Sigmoid colon (tissue), 7 donors: ENCODE data around the gene ZNF396. TPM values are rescaled to one million over a fixed set of nuclear protein-coding genes. Genes with fewer than 3 reads are reported as not detected.

Source experiments
- DNase-seq: peaks from one replicate; pipeline ENCODE4 v3.0.0-alpha.2; 2019
- H3K27ac ChIP-seq, 4 donors: fragments of 200-600 bp; sonication (generic); one replicate each; pipeline ENCODE4 v1.5.1; 2016 to 2019; ENCODE audit warnings: mild to moderate bottlenecking in 1 of 4
- H3K27me3 ChIP-seq, 3 donors: fragments of 200-600 bp; sonication (generic); one replicate each; pipeline ENCODE4 v1.5.1; 2019; ENCODE audit warnings: mild to moderate bottlenecking in 1 of 3
- H3K36me3 ChIP-seq, 4 donors: fragments of 200-600 bp; sonication (generic); one replicate each; pipeline ENCODE4 v1.5.1; 2016 to 2019
- H3K4me1 ChIP-seq, 4 donors: fragments of 200-600 bp; sonication (generic); one replicate each; pipeline ENCODE4 v1.5.1; 2017 to 2019
- H3K4me3 ChIP-seq, 4 donors: fragments of 200-600 bp; sonication (generic); one replicate each; pipeline ENCODE4 v1.5.1; 2017 to 2019; ENCODE audit warnings: mild to moderate bottlenecking in 2 of 4, moderate library complexity in 1 of 4
- H3K9me3 ChIP-seq, 4 donors: fragments of 200-600 bp in 3 of 4; sonication (generic) in 3 of 4; one replicate each; pipeline versions ENCODE4 v1.5.1 to v1.6.1; 2013 to 2019
- EP300 ChIP-seq, 4 donors: sonication (generic); formaldehyde crosslinking; IDR thresholded peaks; one replicate each; pipeline ENCODE4 v1.6.1; 2017; ENCODE audit warnings: antibody characterized with exemption in 4 of 4
- POLR2A ChIP-seq, 2 donors: fragments of 450-650 bp; IDR thresholded peaks; one replicate each; pipeline ENCODE4 v1.6.1; 2016; ENCODE audit warnings: antibody characterized with exemption in 2 of 2, mild to moderate bottlenecking in 2 of 2, moderate library complexity in 2 of 2
- POLR2AphosphoS5 ChIP-seq, 4 donors: sonication (generic); formaldehyde crosslinking; IDR thresholded peaks; one replicate each; pipeline ENCODE4 v1.6.1; 2017; ENCODE audit warnings: antibody characterized with exemption in 4 of 4
- WGBS, 2 donors: extraction: QIAGEN DNeasy Blood & Tissue Kit; methylation state at CpG; one replicate each; pipeline ENCODE4 v1.1.7; 2013; 5-methylcytosine and 5-hydroxymethylcytosine counted together
- intact Hi-C: fragments of 100-400 bp; cut with DNase I; formaldehyde crosslinking; loops from one replicate; pipeline ENCODE4 v1.15.1; 2023
- polyA plus RNA-seq, 3 donors: library from polyadenylated mRNA; stranded (reverse); fragments of 200-250 nt; gene quantifications; one replicate each; pipeline ENCODE4 v1.2.3, GENCODE V29; 2013
- total RNA-seq, 4 donors: library from RNA; depleted of rRNA; stranded (reverse); fragments of >200 nt; gene quantifications; one replicate each; pipeline ENCODE4 v1.1.0, GENCODE V29; 2016
- TF ChIP-seq, protein P1 (sequence below), 4 experiments: fragments of 450-650 bp in 3 of 4; fragments of 200-600 bp in 1 of 4; IDR thresholded peaks; one replicate each; pipeline ENCODE4 v1.5.1; 2016 to 2019; ENCODE audit warnings: antibody characterized with exemption in 4 of 4, mild to moderate bottlenecking in 3 of 4, moderate library complexity in 2 of 4
- donor health status: healthy with polysubstance abuse.
- donor health status: Bipolar disorder and iron deficiency.
- donor health status: healthy.

ZNF396 gene
- total and polyA plus RNA-seq, 7 donors = 1.6 to 3.3 (median 1.9) TPM

DNA sequence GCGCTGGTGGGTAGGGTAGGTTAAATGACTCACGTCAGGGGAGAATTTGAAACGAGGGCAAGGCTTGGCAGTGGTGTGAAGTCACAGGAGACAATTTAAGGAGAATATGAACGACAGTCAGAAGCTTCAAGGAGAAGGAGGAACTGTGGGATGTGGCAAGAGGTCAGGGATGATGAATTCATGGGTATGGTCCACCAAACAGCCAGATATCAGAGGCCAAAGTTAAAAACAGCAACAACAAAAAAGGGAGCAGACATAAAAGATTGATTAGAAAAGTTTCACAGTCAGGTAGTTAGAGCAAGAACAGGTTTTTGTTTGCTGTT lies 1.4 kb upstream of the ZNF396 start:
- Histone ChIP-seq H3K9me3 (no peaks in the 10 kb centered on the region), H3K4me3 (no peak overlapping the region), H3K4me1 (peaks cover 0 to 11% (median 5%) of the 10 kb centered on the region in 4 donors), H3K36me3 (no peaks in the 10 kb centered on the region), H3K27me3 (no peaks in the 10 kb centered on the region), H3K27ac (no peak overlapping the region)
- DNase-seq = no peak
- TF ChIP-seq EP300 (IDR thresholded peaks at IDR 0.05) = no peak
- TF ChIP-seq, protein P1, sequence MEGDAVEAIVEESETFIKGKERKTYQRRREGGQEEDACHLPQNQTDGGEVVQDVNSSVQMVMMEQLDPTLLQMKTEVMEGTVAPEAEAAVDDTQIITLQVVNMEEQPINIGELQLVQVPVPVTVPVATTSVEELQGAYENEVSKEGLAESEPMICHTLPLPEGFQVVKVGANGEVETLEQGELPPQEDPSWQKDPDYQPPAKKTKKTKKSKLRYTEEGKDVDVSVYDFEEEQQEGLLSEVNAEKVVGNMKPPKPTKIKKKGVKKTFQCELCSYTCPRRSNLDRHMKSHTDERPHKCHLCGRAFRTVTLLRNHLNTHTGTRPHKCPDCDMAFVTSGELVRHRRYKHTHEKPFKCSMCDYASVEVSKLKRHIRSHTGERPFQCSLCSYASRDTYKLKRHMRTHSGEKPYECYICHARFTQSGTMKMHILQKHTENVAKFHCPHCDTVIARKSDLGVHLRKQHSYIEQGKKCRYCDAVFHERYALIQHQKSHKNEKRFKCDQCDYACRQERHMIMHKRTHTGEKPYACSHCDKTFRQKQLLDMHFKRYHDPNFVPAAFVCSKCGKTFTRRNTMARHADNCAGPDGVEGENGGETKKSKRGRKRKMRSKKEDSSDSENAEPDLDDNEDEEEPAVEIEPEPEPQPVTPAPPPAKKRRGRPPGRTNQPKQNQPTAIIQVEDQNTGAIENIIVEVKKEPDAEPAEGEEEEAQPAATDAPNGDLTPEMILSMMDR (IDR thresholded peaks at IDR 0.05) = no peak
- TF ChIP-seq POLR2AphosphoS5 (IDR thresholded peaks at IDR 0.05) = no peak
- TF ChIP-seq POLR2A (IDR thresholded peaks at IDR 0.05) = no peak
- intact Hi-C loops = loop anchor here (5.0 kb wide), 1 partner anchor 594 kb away; the partner anchor contains the start of gene RMP24
- 51 to 70% methylated on average over 4 of the region's 4 CpGs for WGBS, 2 donors

GRCh38 chr18:35377875-35378573 lies 887 bp upstream of the ZNF396 start:
- Histone ChIP-seq H3K36me3 (no peaks in the 10 kb centered on the region), H3K27ac (no peak overlapping the region), H3K27me3 (no peaks in the 10 kb centered on the region), H3K9me3 (no peaks in the 10 kb centered on the region), H3K4me3 (no peak overlapping the region), H3K4me1 (peaks cover 0 to 11% (median 5%) of the 10 kb centered on the region in 4 donors)
- WGBS, 2 donors = 78 to 87% methylated on average over 14 of the region's 14 CpGs
- intact Hi-C loops = loop anchor here (2.0 to 5.0 kb wide), 2 partner anchors 33 to 594 kb away; partner anchors contain the start of genes RMP24 and ZNF24
- DNase-seq = no peak
- TF ChIP-seq EP300 (IDR thresholded peaks at IDR 0.05) = no peak
- TF ChIP-seq POLR2AphosphoS5 (IDR thresholded peaks at IDR 0.05) = no peak
- TF ChIP-seq POLR2A (IDR thresholded peaks at IDR 0.05) = no peak
- TF ChIP-seq, protein P1 (IDR thresholded peaks at IDR 0.05) = no peak

DNA sequence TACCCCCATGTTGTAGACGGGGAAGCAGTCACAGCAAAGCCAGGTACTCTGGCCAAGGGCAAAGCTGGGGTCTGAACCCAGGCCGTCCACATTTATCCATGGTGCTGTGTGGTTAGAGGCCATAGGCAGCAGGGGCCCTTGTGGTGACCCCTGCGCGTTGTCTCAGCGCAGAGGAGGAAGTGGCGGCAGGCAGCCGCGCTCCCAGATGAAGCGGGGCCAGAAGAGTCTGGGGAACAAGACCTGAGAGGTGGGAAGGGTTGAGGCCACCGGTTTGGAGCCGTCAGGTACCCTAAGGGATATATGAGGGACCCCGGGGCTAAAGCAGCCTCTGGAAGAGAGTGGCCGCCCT lies 770 bp downstream of the ZNF396 start:
- whole genome bisulfite sequencing, 2 donors = 4 to 8% methylated on average over 13 of the region's 13 CpGs
- no peak for TF ChIP-seq POLR2A (IDR thresholded peaks at IDR 0.05)
- Histone ChIP-seq H3K36me3 (no peaks in the 10 kb centered on the region), H3K27me3 (no peaks in the 10 kb centered on the region), H3K4me1 (peaks cover 0 to 11% (median 5%) of the 10 kb centered on the region in 4 donors), H3K4me3 (peak overlapping the region; percentile 60 to 91 (median 83)), H3K27ac (peak overlapping the region in 2 of 4 donors; percentile 62 to 68), H3K9me3 (no peaks in the 10 kb centered on the region)
- no peak for DNase-seq
- intact Hi-C loops = loop anchor here (2.0 to 5.0 kb wide), 2 partner anchors 32 to 596 kb away; partner anchors contain the start of genes RMP24 and ZNF24

GRCh38 chr18:35374708-35375107 lies 2.4 kb downstream of the ZNF396 start:
- Histone ChIP-seq H3K4me3 (no peak overlapping the region), H3K4me1 (peaks cover 0 to 11% (median 5%) of the 10 kb centered on the region in 4 donors), H3K9me3 (no peaks in the 10 kb centered on the region), H3K27me3 (no peaks in the 10 kb centered on the region), H3K27ac (no peak overlapping the region), H3K36me3 (no peaks in the 10 kb centered on the region)
- 92 to 94% methylated on average over 4 of the region's 4 CpGs for WGBS, 2 donors
- TF ChIP-seq EP300 (IDR thresholded peaks at IDR 0.05) = no peak
- no peak for TF ChIP-seq POLR2AphosphoS5 (IDR thresholded peaks at IDR 0.05)
- TF ChIP-seq POLR2A (IDR thresholded peaks at IDR 0.05) = no peak
- TF ChIP-seq, protein P1 (IDR thresholded peaks at IDR 0.05) = no peak
- intact Hi-C loops = loop anchor here (5.0 kb wide), 1 partner anchor 598 kb away; the partner anchor contains the start of gene RMP24
- DNase-seq = no peak

- WGBS, 2 donors = 90 to 95% methylated on average over 1 of the region's 1 CpG
- Histone ChIP-seq H3K36me3 (peaks cover 0 to 9% (median 0%) of the 10 kb centered on the region in 4 donors), H3K27me3 (no peaks in the 10 kb centered on the region), H3K4me1 (peaks cover 0 to 7% (median 2%) of the 10 kb centered on the region in 4 donors), H3K4me3 (no peak overlapping the region), H3K9me3 (no peaks in the 10 kb centered on the region), H3K27ac (no peak overlapping the region)
- TF ChIP-seq, protein P1 (IDR thresholded peaks at IDR 0.05) = no peak
- TF ChIP-seq POLR2AphosphoS5 (IDR thresholded peaks at IDR 0.05) = no peak
- no peak for TF ChIP-seq EP300 (IDR thresholded peaks at IDR 0.05)
- no peak for TF ChIP-seq POLR2A (IDR thresholded peaks at IDR 0.05)
- DNase-seq = no peak
- intact Hi-C loops = no loop called here
Observed at GRCh38 chr18:35371412-35372195, 5.5 kb downstream of the ZNF396 start.
